ENCODE data around the gene FABP1. TPM values are rescaled to one million over a fixed set of nuclear protein-coding genes. Genes with fewer than 3 reads are reported as not detected.

Gene FABP1
- polyA plus RNA-seq, 2 donors, result 0.12 to 1.8 TPM

- WGBS, 2 donors, result 88 to 89% methylated on average over 2 of the region's 2 CpGs
- Histone ChIP-seq H3K27me3 (ENCODE audit: control insufficient read depth in 1 of 2, insufficient read depth in 2 of 2, low read length in 2 of 2) (no peaks in the 10 kb centered on the region), H3K4me1 (ENCODE audit: control insufficient read depth in 2 of 2, insufficient read depth in 2 of 2, low read length in 1 of 2) (no peaks in the 10 kb centered on the region), H3K9me3 (ENCODE audit: control insufficient read depth in 2 of 2, insufficient read depth in 1 of 2, low read depth in 1 of 2, low read length in 1 of 2) (no peaks in the 10 kb centered on the region), H3K36me3 (ENCODE audit: control insufficient read depth in 2 of 2, insufficient read depth in 2 of 2, low read length in 1 of 2) (no peaks in the 10 kb centered on the region), H3K4me3 (ENCODE audit: low read depth in 1 of 2, low read length in 2 of 2) (no peak overlapping the region), H3K27ac (ENCODE audit: low read depth in 2 of 2, low read length in 1 of 2) (no peak overlapping the region)
Observed at GRCh38 chr2:88087073-88087472, 40.8 kb downstream of the FABP1 start.

- Histone ChIP-seq H3K27me3 (ENCODE audit: control insufficient read depth in 1 of 2, insufficient read depth in 2 of 2, low read length in 2 of 2) (no peaks in the 10 kb centered on the region), H3K27ac (ENCODE audit: low read depth in 2 of 2, low read length in 1 of 2) (no peak overlapping the region), H3K4me1 (ENCODE audit: control insufficient read depth in 2 of 2, insufficient read depth in 2 of 2, low read length in 1 of 2) (no peaks in the 10 kb centered on the region), H3K9me3 (ENCODE audit: control insufficient read depth in 2 of 2, insufficient read depth in 1 of 2, low read depth in 1 of 2, low read length in 1 of 2) (no peaks in the 10 kb centered on the region), H3K36me3 (ENCODE audit: control insufficient read depth in 2 of 2, insufficient read depth in 2 of 2, low read length in 1 of 2) (no peaks in the 10 kb centered on the region), H3K4me3 (ENCODE audit: low read depth in 1 of 2, low read length in 2 of 2) (no peak overlapping the region)
- 81 to 84% methylated on average over 9 of the region's 9 CpGs for WGBS, 2 donors
Observed at GRCh38 chr2:88086401-88086800, 41.5 kb downstream of the FABP1 start.

GRCh38 chr2:88085602-88086001 is 42.3 kb downstream of the FABP1 start:
- H3K9me3 ChIP-seq (ENCODE audit: control insufficient read depth in 2 of 2, insufficient read depth in 1 of 2, low read depth in 1 of 2, low read length in 1 of 2), result no peaks in the 10 kb centered on the region
- 81% methylated on average over 5 of the region's 5 CpGs for WGBS, 2 donors
- no peaks in the 10 kb centered on the region for H3K27me3 ChIP-seq (ENCODE audit: control insufficient read depth in 1 of 2, insufficient read depth in 2 of 2, low read length in 2 of 2)
- no peak overlapping the region for H3K4me3 ChIP-seq (ENCODE audit: low read depth in 1 of 2, low read length in 2 of 2)
- no peaks in the 10 kb centered on the region for H3K36me3 ChIP-seq (ENCODE audit: control insufficient read depth in 2 of 2, insufficient read depth in 2 of 2, low read length in 1 of 2)
- no peaks in the 10 kb centered on the region for H3K4me1 ChIP-seq (ENCODE audit: control insufficient read depth in 2 of 2, insufficient read depth in 2 of 2, low read length in 1 of 2)
- no peak overlapping the region for H3K27ac ChIP-seq (ENCODE audit: low read depth in 2 of 2, low read length in 1 of 2)

GRCh38 chr2:88085099-88085498 is 42.8 kb downstream of the FABP1 start:
- WGBS, 2 donors, result 96 to 98% methylated on average over 2 of the region's 2 CpGs
- Histone ChIP-seq H3K36me3 (ENCODE audit: control insufficient read depth in 2 of 2, insufficient read depth in 2 of 2, low read length in 1 of 2) (no peaks in the 10 kb centered on the region), H3K9me3 (ENCODE audit: control insufficient read depth in 2 of 2, insufficient read depth in 1 of 2, low read depth in 1 of 2, low read length in 1 of 2) (no peaks in the 10 kb centered on the region), H3K4me1 (ENCODE audit: control insufficient read depth in 2 of 2, insufficient read depth in 2 of 2, low read length in 1 of 2) (no peaks in the 10 kb centered on the region), H3K4me3 (ENCODE audit: low read depth in 1 of 2, low read length in 2 of 2) (no peak overlapping the region), H3K27me3 (ENCODE audit: control insufficient read depth in 1 of 2, insufficient read depth in 2 of 2, low read length in 2 of 2) (no peaks in the 10 kb centered on the region), H3K27ac (ENCODE audit: low read depth in 2 of 2, low read length in 1 of 2) (no peak overlapping the region)

GRCh38 chr2:88082781-88083180 is 45.1 kb downstream of the FABP1 start:
- Histone ChIP-seq H3K27me3 (ENCODE audit: control insufficient read depth in 1 of 2, insufficient read depth in 2 of 2, low read length in 2 of 2) (no peaks in the 10 kb centered on the region), H3K9me3 (ENCODE audit: control insufficient read depth in 2 of 2, insufficient read depth in 1 of 2, low read depth in 1 of 2, low read length in 1 of 2) (no peaks in the 10 kb centered on the region), H3K27ac (ENCODE audit: low read depth in 2 of 2, low read length in 1 of 2) (no peak overlapping the region), H3K36me3 (ENCODE audit: control insufficient read depth in 2 of 2, insufficient read depth in 2 of 2, low read length in 1 of 2) (no peaks in the 10 kb centered on the region), H3K4me1 (ENCODE audit: control insufficient read depth in 2 of 2, insufficient read depth in 2 of 2, low read length in 1 of 2) (no peaks in the 10 kb centered on the region), H3K4me3 (ENCODE audit: low read depth in 1 of 2, low read length in 2 of 2) (no peak overlapping the region)
- WGBS, 2 donors, result 83 to 88% methylated on average over 1 of the region's 1 CpG

- H3K9me3 ChIP-seq (ENCODE audit: control insufficient read depth in 2 of 2, insufficient read depth in 1 of 2, low read depth in 1 of 2, low read length in 1 of 2), result no peaks in the 10 kb centered on the region
- WGBS, 2 donors, result 82 to 88% methylated on average over 4 of the region's 4 CpGs
- no peaks in the 10 kb centered on the region for H3K4me1 ChIP-seq (ENCODE audit: control insufficient read depth in 2 of 2, insufficient read depth in 2 of 2, low read length in 1 of 2)
- no peak overlapping the region for H3K4me3 ChIP-seq (ENCODE audit: low read depth in 1 of 2, low read length in 2 of 2)
- no peaks in the 10 kb centered on the region for H3K27me3 ChIP-seq (ENCODE audit: control insufficient read depth in 1 of 2, insufficient read depth in 2 of 2, low read length in 2 of 2)
- H3K27ac ChIP-seq (ENCODE audit: low read depth in 2 of 2, low read length in 1 of 2), result no peak overlapping the region
- no peaks in the 10 kb centered on the region for H3K36me3 ChIP-seq (ENCODE audit: control insufficient read depth in 2 of 2, insufficient read depth in 2 of 2, low read length in 1 of 2)
Observed at GRCh38 chr2:88081924-88082608, 45.8 kb downstream of the FABP1 start.

GRCh38 chr2:88080545-88080944 is 47.3 kb downstream of the FABP1 start:
- 84 to 93% methylated on average over 2 of the region's 2 CpGs for WGBS, 2 donors
- H3K36me3 ChIP-seq (ENCODE audit: control insufficient read depth in 2 of 2, insufficient read depth in 2 of 2, low read length in 1 of 2), result no peaks in the 10 kb centered on the region
- H3K4me3 ChIP-seq (ENCODE audit: low read depth in 1 of 2, low read length in 2 of 2), result no peak overlapping the region
- H3K4me1 ChIP-seq (ENCODE audit: control insufficient read depth in 2 of 2, insufficient read depth in 2 of 2, low read length in 1 of 2), result no peaks in the 10 kb centered on the region
- H3K27me3 ChIP-seq (ENCODE audit: control insufficient read depth in 1 of 2, insufficient read depth in 2 of 2, low read length in 2 of 2), result no peaks in the 10 kb centered on the region
- H3K27ac ChIP-seq (ENCODE audit: low read depth in 2 of 2, low read length in 1 of 2), result no peak overlapping the region
- no peaks in the 10 kb centered on the region for H3K9me3 ChIP-seq (ENCODE audit: control insufficient read depth in 2 of 2, insufficient read depth in 1 of 2, low read depth in 1 of 2, low read length in 1 of 2)

- Histone ChIP-seq H3K9me3 (ENCODE audit: control insufficient read depth in 2 of 2, insufficient read depth in 1 of 2, low read depth in 1 of 2, low read length in 1 of 2) (no peaks in the 10 kb centered on the region), H3K4me1 (ENCODE audit: control insufficient read depth in 2 of 2, insufficient read depth in 2 of 2, low read length in 1 of 2) (no peaks in the 10 kb centered on the region), H3K36me3 (ENCODE audit: control insufficient read depth in 2 of 2, insufficient read depth in 2 of 2, low read length in 1 of 2) (no peaks in the 10 kb centered on the region), H3K4me3 (ENCODE audit: low read depth in 1 of 2, low read length in 2 of 2) (no peak overlapping the region), H3K27me3 (ENCODE audit: control insufficient read depth in 1 of 2, insufficient read depth in 2 of 2, low read length in 2 of 2) (peaks cover 0 to 2% of the 10 kb centered on the region in 2 donors), H3K27ac (ENCODE audit: low read depth in 2 of 2, low read length in 1 of 2) (no peak overlapping the region)
- WGBS, 2 donors, result 48 to 61% methylated on average over 3 of the region's 3 CpGs
Observed at GRCh38 chr2:88078643-88079172, 49.2 kb downstream of the FABP1 start.

- 79 to 83% methylated on average over 8 of the region's 8 CpGs for WGBS, 2 donors
- Histone ChIP-seq H3K4me3 (ENCODE audit: low read depth in 1 of 2, low read length in 2 of 2) (no peak overlapping the region), H3K27me3 (ENCODE audit: control insufficient read depth in 1 of 2, insufficient read depth in 2 of 2, low read length in 2 of 2) (peaks cover 0 to 2% of the 10 kb centered on the region in 2 donors), H3K36me3 (ENCODE audit: control insufficient read depth in 2 of 2, insufficient read depth in 2 of 2, low read length in 1 of 2) (no peaks in the 10 kb centered on the region), H3K9me3 (ENCODE audit: control insufficient read depth in 2 of 2, insufficient read depth in 1 of 2, low read depth in 1 of 2, low read length in 1 of 2) (no peaks in the 10 kb centered on the region), H3K4me1 (ENCODE audit: control insufficient read depth in 2 of 2, insufficient read depth in 2 of 2, low read length in 1 of 2) (no peaks in the 10 kb centered on the region), H3K27ac (ENCODE audit: low read depth in 2 of 2, low read length in 1 of 2) (no peak overlapping the region)
Observed at GRCh38 chr2:88077080-88077479, 50.8 kb downstream of the FABP1 start.

GRCh38 chr2:88074854-88075292 is 53.0 kb downstream of the FABP1 start:
- Histone ChIP-seq H3K36me3 (ENCODE audit: control insufficient read depth in 2 of 2, insufficient read depth in 2 of 2, low read length in 1 of 2) (no peaks in the 10 kb centered on the region), H3K9me3 (ENCODE audit: control insufficient read depth in 2 of 2, insufficient read depth in 1 of 2, low read depth in 1 of 2, low read length in 1 of 2) (no peaks in the 10 kb centered on the region), H3K4me3 (ENCODE audit: low read depth in 1 of 2, low read length in 2 of 2) (no peak overlapping the region), H3K27me3 (ENCODE audit: control insufficient read depth in 1 of 2, insufficient read depth in 2 of 2, low read length in 2 of 2) (peaks cover 0 to 2% of the 10 kb centered on the region in 2 donors), H3K4me1 (ENCODE audit: control insufficient read depth in 2 of 2, insufficient read depth in 2 of 2, low read length in 1 of 2) (no peaks in the 10 kb centered on the region), H3K27ac (ENCODE audit: low read depth in 2 of 2, low read length in 1 of 2) (no peak overlapping the region)
- 30 to 49% methylated on average over 4 of the region's 4 CpGs for WGBS, 2 donors
